ENCODE results near the gene NF2. TPM values are rescaled to one million over a fixed set of nuclear protein-coding genes. Genes with fewer than 3 reads are reported as not detected.

NF2 gene
- total RNA-seq, 4 donors from 2014 or later, result 32.4 to 36.8 (median 34.4) TPM

- Histone ChIP-seq H3K27me3 (peaks cover 61% of the 10 kb centered on the region), H3K9me3 (no peaks in the 10 kb centered on the region), H3K27ac (no peak overlapping the region), H3K4me3 (no peak overlapping the region), H3K4me1 (no peaks in the 10 kb centered on the region), H3K36me3 (no peaks in the 10 kb centered on the region)
- DNase-seq (ENCODE audit: low spot score in 2 of 2), result no peak
- WGBS, result 59% methylated on average over 5 of the region's 8 CpGs
- no peak for TF ChIP-seq POLR2AphosphoS5 (IDR thresholded peaks at IDR 0.05)
- TF ChIP-seq POLR2A (IDR thresholded peaks at IDR 0.05), result no peak
- TF ChIP-seq EP300 (IDR thresholded peaks at IDR 0.05), result no peak
- TF ChIP-seq CTCF (IDR thresholded peaks at IDR 0.05), result no peak
These were observed 109.8 kb downstream of the NF2 start for GRCh38 chr22:29713156-29713727.

- no peaks in the 10 kb centered on the region for H3K9me3 ChIP-seq
- no peaks in the 10 kb centered on the region for H3K36me3 ChIP-seq
- TF ChIP-seq CTCF (IDR thresholded peaks at IDR 0.05), result no peak
- TF ChIP-seq POLR2AphosphoS5 (IDR thresholded peaks at IDR 0.05), result no peak
- TF ChIP-seq POLR2A (IDR thresholded peaks at IDR 0.05), result no peak
- TF ChIP-seq EP300 (IDR thresholded peaks at IDR 0.05), result no peak
- H3K27me3 ChIP-seq, result peaks cover 71% of the 10 kb centered on the region
- no peak overlapping the region for H3K4me3 ChIP-seq
- H3K4me1 ChIP-seq, result peaks cover 6% of the 10 kb centered on the region
- no peak for DNase-seq (ENCODE audit: low spot score in 2 of 2)
- WGBS, result 68% methylated on average over 9 of the region's 13 CpGs
- no peak overlapping the region for H3K27ac ChIP-seq
These were observed 111.8 kb downstream of the NF2 start for GRCh38 chr22:29715240-29715639.

- DNase-seq (ENCODE audit: low spot score in 2 of 2), result no peak
- Histone ChIP-seq H3K4me3 (no peak overlapping the region), H3K27me3 (peaks cover 72% of the 10 kb centered on the region), H3K36me3 (no peaks in the 10 kb centered on the region), H3K4me1 (peaks cover 11% of the 10 kb centered on the region), H3K9me3 (no peaks in the 10 kb centered on the region), H3K27ac (no peak overlapping the region)
- TF ChIP-seq CTCF (IDR thresholded peaks at IDR 0.05) (no peak), POLR2A (IDR thresholded peaks at IDR 0.05) (no peak), POLR2AphosphoS5 (IDR thresholded peaks at IDR 0.05) (no peak), EP300 (IDR thresholded peaks at IDR 0.05) (no peak)
- 60% methylated on average over 3 of the region's 5 CpGs for WGBS
These were observed 112.3 kb downstream of the NF2 start for GRCh38 chr22:29715705-29716104.

- Histone ChIP-seq H3K9me3 (no peaks in the 10 kb centered on the region), H3K27ac (no peak overlapping the region), H3K27me3 (peaks cover 79% of the 10 kb centered on the region), H3K4me1 (peaks cover 14% of the 10 kb centered on the region), H3K36me3 (no peaks in the 10 kb centered on the region), H3K4me3 (no peak overlapping the region)
- TF ChIP-seq POLR2A (IDR thresholded peaks at IDR 0.05) (no peak), CTCF (IDR thresholded peaks at IDR 0.05) (no peak)
- 71% methylated on average over 16 of the region's 16 CpGs for WGBS
- DNase-seq (ENCODE audit: low spot score in 2 of 2), result no peak
These were observed 113.5 kb downstream of the NF2 start for GRCh38 chr22:29716814-29717545.

GRCh38 chr22:29717789-29718188 lies 114.4 kb downstream of the NF2 start:
- TF ChIP-seq POLR2AphosphoS5 (IDR thresholded peaks at IDR 0.05) (no peak), CTCF (IDR thresholded peaks at IDR 0.05) (no peak), EP300 (IDR thresholded peaks at IDR 0.05) (no peak), POLR2A (IDR thresholded peaks at IDR 0.05) (no peak)
- no peak overlapping the region for H3K4me3 ChIP-seq
- H3K9me3 ChIP-seq, result no peaks in the 10 kb centered on the region
- peaks cover 80% of the 10 kb centered on the region for H3K27me3 ChIP-seq
- H3K4me1 ChIP-seq, result peaks cover 14% of the 10 kb centered on the region
- WGBS, result 70% methylated on average over 11 of the region's 11 CpGs
- no peak overlapping the region for H3K27ac ChIP-seq
- no peak for DNase-seq (ENCODE audit: low spot score in 2 of 2)
- no peaks in the 10 kb centered on the region for H3K36me3 ChIP-seq
